HepG2 (cell line): Measurements from ENCODE around the gene REPS2. TPM values are rescaled to one million over a fixed set of nuclear protein-coding genes. Genes with fewer than 3 reads are reported as not detected.

Source experiments
- ATAC-seq: fragments of 200-7000 bp; cut with Tn5 transposase; 3 replicates; pipeline ENCODE4 v1.9.1; 2020; ENCODE audit warnings: mild to moderate bottlenecking, moderate library complexity
- BruUV-seq: library from RNA; stranded (reverse); fragments of 400-500 nt; replicated peaks from 2 replicates; lab custom pipeline; 2021; lab: Mats Ljungman, UMichigan
- CTCF ChIA-PET: fragments of 300-600 bp; formaldehyde crosslinking; extraction: SDS; loops from one replicate; lab custom pipeline; 2021; ENCODE audit warnings: low total read pairs, inconsistent platforms, low intra/inter-chr PET ratio; lab: Yijun Ruan, JAX
- POLR2A ChIA-PET: fragments of 350-600 bp; sonication (Branson Sonifier 250); formaldehyde crosslinking; loops from one replicate; lab custom pipeline; 2020; ENCODE audit warnings: antibody characterized with exemption, inconsistent platforms; lab: Yijun Ruan, JAX
- DNase-seq: peaks from one replicate; pipeline ENCODE4 v3.0.0-alpha.2; 2015; ENCODE audit warnings: low spot score
- FAIRE-seq: peaks from 3 replicates; lab custom pipeline; 2011; peaks lifted over from hg19 to GRCh38; lab: Jason Lieb, UNC
- H2AFZ ChIP-seq: one replicate; pipeline ENCODE4 v1.6.1; 2011; ENCODE audit warnings: low read length, inconsistent platforms
- H3K27ac ChIP-seq: fragments of 300-600 bp; 3 replicates; pipeline ENCODE4 v1.8.0; 2011; ENCODE audit warnings: mixed run types, mild to moderate bottlenecking, mixed read lengths, low read length, inconsistent platforms; ENCODE audit not compliant: insufficient read depth; ENCODE audit errors: extremely low read length
- H3K27me3 ChIP-seq, 2 experiments: fragments of 200-600 bp in 1 of 2; 2 replicates in 1 of 2; 3 replicates in 1 of 2; pipeline versions ENCODE4 v1.6.0 to v1.8.0; 2011; ENCODE audit warnings: low read length in 2 of 2, mild to moderate bottlenecking in 2 of 2, moderate library complexity in 2 of 2, inconsistent platforms in 1 of 2; ENCODE audit not compliant: insufficient read depth in 2 of 2, control insufficient read depth in 1 of 2
- H3K36me3 ChIP-seq, 2 experiments: fragments of 200-600 bp in 1 of 2; replicated peaks in 1 of 2; 2 replicates in 1 of 2; 3 replicates in 1 of 2; pipeline versions ENCODE4 v1.5.1 to v1.8.0; 2011; ENCODE audit warnings: low read length in 2 of 2, inconsistent platforms in 1 of 2; ENCODE audit not compliant: insufficient read depth in 2 of 2, control insufficient read depth in 1 of 2
- H3K4me1 ChIP-seq: 2 replicates; pipeline ENCODE4 v1.5.1; 2012; ENCODE audit warnings: low read length, inconsistent platforms; ENCODE audit not compliant: insufficient read depth
- H3K4me2 ChIP-seq: 2 replicates; pipeline ENCODE4 v1.6.0; 2011; ENCODE audit warnings: low read depth, low read length, inconsistent platforms
- H3K4me3 ChIP-seq, 3 experiments: fragments of 200-600 bp in 1 of 3; sonication (generic), shearing (Covaris generic) in 1 of 3; replicated peaks in 1 of 3; 2 replicates each; pipeline ENCODE4 v1.5.1; 2011 to 2016; ENCODE audit warnings: low read length in 3 of 3, inconsistent platforms in 2 of 3, low read depth in 2 of 3, mild to moderate bottlenecking in 2 of 3, control low read depth in 1 of 3, mixed read lengths in 1 of 3; ENCODE audit not compliant: insufficient read depth in 1 of 3
- H3K79me2 ChIP-seq: one replicate; pipeline ENCODE4 v1.6.1; 2011; ENCODE audit warnings: low read length, inconsistent platforms; ENCODE audit not compliant: insufficient read depth
- H3K9ac ChIP-seq: 2 replicates; pipeline ENCODE4 v1.6.0; 2011; ENCODE audit warnings: mild to moderate bottlenecking, low read depth, low read length, inconsistent platforms; ENCODE audit not compliant: insufficient read depth
- H3K9me3 ChIP-seq: 2 replicates; pipeline ENCODE4 v1.5.1; 2012; ENCODE audit warnings: mild to moderate bottlenecking, low read length
- H4K20me1 ChIP-seq: 2 replicates; pipeline ENCODE4 v1.6.0; 2011; ENCODE audit warnings: inconsistent platforms, mild to moderate bottlenecking, low read length, moderate library complexity; ENCODE audit not compliant: insufficient read depth
- BRCA1 ChIP-seq: sonication (generic); formaldehyde crosslinking; IDR thresholded peaks from 2 replicates; pipeline ENCODE4 v1.4.0; 2020; ENCODE audit warnings: missing genetic modification reagents
- GABPB1 ChIP-seq: IDR thresholded peaks from 2 replicates; pipeline ENCODE4 v1.6.1; 2016; ENCODE audit warnings: mild to moderate bottlenecking, missing genetic modification reagents, moderate library complexity, missing compliant biosample characterization
- KAT7 ChIP-seq: IDR thresholded peaks from 2 replicates; pipeline ENCODE4 v1.6.1; 2018; ENCODE audit warnings: borderline replicate concordance, missing compliant biosample characterization
- MTA1 ChIP-seq: sonication (generic); formaldehyde crosslinking; IDR thresholded peaks from 2 replicates; pipeline ENCODE4 v1.4.0; 2020; ENCODE audit warnings: missing genetic modification reagents, mild to moderate bottlenecking, borderline replicate concordance
- NONO ChIP-seq, 2 experiments: fragments of 450-650 bp in 1 of 2; sonication (generic) in 1 of 2; formaldehyde crosslinking in 1 of 2; IDR thresholded peaks in 1 of 2; conservative IDR thresholded peaks in 1 of 2; 2 replicates each; pipeline versions ENCODE4 v1.6.1 to v1.8.0; 2017 to 2022; ENCODE audit warnings: mild to moderate bottlenecking in 1 of 2, missing genetic modification reagents in 1 of 2, moderate library complexity in 1 of 2
- SALL1 ChIP-seq: sonication (generic); formaldehyde crosslinking; IDR thresholded peaks from 2 replicates; pipeline ENCODE4 v1.8.0; 2022; ENCODE audit warnings: mild to moderate bottlenecking, missing genetic modification reagents
- SPEN ChIP-seq: sonication (generic); formaldehyde crosslinking; IDR thresholded peaks from 2 replicates; pipeline ENCODE4 v1.5.1; 2020; ENCODE audit warnings: low read depth, mild to moderate bottlenecking, missing genetic modification reagents
- TEAD3 ChIP-seq: optimal IDR thresholded peaks from 2 replicates; pipeline ENCODE3; 2016; ENCODE audit warnings: borderline replicate concordance
- ZFP37 ChIP-seq: sonication (generic); formaldehyde crosslinking; IDR thresholded peaks from 2 replicates; pipeline ENCODE4 v1.4.0; 2020; ENCODE audit warnings: missing genetic modification reagents, borderline replicate concordance
- ZIK1 ChIP-seq: sonication (generic); formaldehyde crosslinking; IDR thresholded peaks from 2 replicates; pipeline ENCODE4 v1.5.0; 2020; ENCODE audit warnings: mild to moderate bottlenecking, low read depth, missing genetic modification reagents, borderline replicate concordance
- ZNF207 ChIP-seq: fragments of 450-650 bp; IDR thresholded peaks from 2 replicates; pipeline ENCODE4 v1.6.1; 2016; ENCODE audit warnings: antibody characterized with exemption, borderline replicate concordance
- ZNF549 ChIP-seq: sonication (generic); formaldehyde crosslinking; IDR thresholded peaks from 2 replicates; pipeline ENCODE4 v1.5.0; 2020; ENCODE audit warnings: missing genetic modification reagents
- ZNF556 ChIP-seq: sonication (generic); formaldehyde crosslinking; IDR thresholded peaks from 2 replicates; pipeline ENCODE4 v1.4.0; 2020; ENCODE audit warnings: mild to moderate bottlenecking, missing genetic modification reagents, borderline replicate concordance
- ZNF776 ChIP-seq: sonication (generic); formaldehyde crosslinking; IDR thresholded peaks from 2 replicates; pipeline ENCODE4 v1.4.0; 2020; ENCODE audit warnings: mild to moderate bottlenecking, missing genetic modification reagents
- ZNF879 ChIP-seq: sonication (generic); formaldehyde crosslinking; IDR thresholded peaks from 2 replicates; pipeline ENCODE4 v1.8.1; 2023; ENCODE audit warnings: missing genetic modification reagents
- in situ Hi-C: cut with HindIII; loops from 2 replicates; pipeline ENCODE4 v1.10.0; 2017; ENCODE audit warnings: low pct_unique_long_range_greater_than_20kb; ENCODE audit not compliant: extremely low pct_ligation_motif_present
- intact Hi-C: fragments of 100-400 bp; cut with micrococcal nuclease; formaldehyde crosslinking; loops from one replicate; pipeline ENCODE4 v1.10.0; 2022; ENCODE audit not compliant: unreplicated experiment
- polyA plus RNA-seq, 8 experiments: library from polyadenylated mRNA; depleted of rRNA in 3 of 8; stranded (reverse) in 7 of 8; unstranded in 1 of 8; fragments of >200 nt; fragmentation: Illumina TruSeq in 4 of 8; extraction: Trizol in 4 of 8; gene quantifications; 2 replicates each; pipeline versions ENCODE4 v1.2.1 to v1.2.3, GENCODE V29; 2011 to 2016; ENCODE audit warnings: low read depth in 4 of 8, missing spikeins in 1 of 8, mixed read lengths in 1 of 8; ENCODE audit not compliant: insufficient read depth in 1 of 8
- total RNA-seq, 5 experiments: library from RNA; depleted of rRNA; stranded (reverse); fragments of >200 nt; fragmentation: Illumina TruSeq; extraction: Trizol; gene quantifications; 2 replicates each; pipeline ENCODE4 v1.2.3, GENCODE V29; 2016; ENCODE audit warnings: low read depth in 1 of 5

Gene REPS2
- total and polyA plus RNA-seq, 2 of the 13 experiments (the other 11 are each of a cell fraction or from before 2014, with no cell fraction given): 0.05 to 0.58 TPM

GRCh38 chrX:17031827-17032226, 85.4 kb downstream of the REPS2 start:
- Histone ChIP-seq H3K27ac (no peak overlapping the region), H3K4me2 (no peak overlapping the region), H3K4me1 (no peaks in the 10 kb centered on the region), H3K36me3 (no peaks in the 10 kb centered on the region), H2AFZ (no peak overlapping the region), H4K20me1 (no peaks in the 10 kb centered on the region), H3K27me3 (no peaks in the 10 kb centered on the region), H3K9ac (no peak overlapping the region), H3K4me3 (no peak overlapping the region), H3K79me2 (no peaks in the 10 kb centered on the region), H3K9me3 (no peaks in the 10 kb centered on the region)
- ChIA-PET POLR2A (no interaction called here), CTCF (no interaction called here)
- in situ Hi-C loops (no loop called here), intact Hi-C loops (no loop called here)
- FAIRE-seq: no peak
- BruUV-seq: no TSS peak
- DNase-seq: no peak
- no peak for TF ChIP-seq ZNF776
- no peak for TF ChIP-seq ZNF556
- no peak for TF ChIP-seq SALL1
- TF ChIP-seq ZNF207: no peak
- TF ChIP-seq ZIK1 (CRISPR knock-in tag): no peak
- no peak for TF ChIP-seq KAT7
- TF ChIP-seq SPEN (CRISPR knock-in tag): no peak
- TF ChIP-seq ZNF549: no peak
- TF ChIP-seq ZNF879 (CRISPR knock-in tag): no peak
- no peak for TF ChIP-seq MTA1 (CRISPR knock-in tag)
- no peak for TF ChIP-seq NONO (IDR thresholded peaks at IDR 0.05)
- TF ChIP-seq NONO (CRISPR knock-in tag; conservative IDR thresholded peaks at IDR 0.05): no peak
- no peak for TF ChIP-seq BRCA1
- TF ChIP-seq TEAD3 (CRISPR knock-in tag): no peak
- no peak for TF ChIP-seq GABPB1 (CRISPR knock-in tag)
- no peak for TF ChIP-seq ZFP37
- no peak for ATAC-seq
